HEK293 (cell line): ENCODE measurements around the gene S100A11.

Source experiments
- KLF1 ChIP-seq: fragments of 450-650 bp; formaldehyde crosslinking; IDR thresholded peaks from 2 replicates; pipeline ENCODE4 v1.5.1; 2016; ENCODE audit warnings: missing biosample characterization, missing genetic modification characterization
- PRDM2 ChIP-seq: fragments of 450-650 bp; formaldehyde crosslinking; IDR thresholded peaks from 2 replicates; pipeline ENCODE4 v1.5.1; 2016; ENCODE audit warnings: missing biosample characterization, missing genetic modification characterization, borderline replicate concordance
- TCF7L2 ChIP-seq: IDR thresholded peaks from 2 replicates; pipeline ENCODE4 v1.6.1; 2011; ENCODE audit warnings: low read depth, mild to moderate bottlenecking, inconsistent platforms, low read length, moderate library complexity, borderline replicate concordance
- WT1 ChIP-seq: fragments of 450-650 bp; formaldehyde crosslinking; IDR thresholded peaks from 2 replicates; pipeline ENCODE4 v1.5.1; 2016; ENCODE audit warnings: missing biosample characterization, missing genetic modification characterization
- ZBTB11 ChIP-seq: fragments of 450-650 bp; formaldehyde crosslinking; conservative IDR thresholded peaks from 2 replicates; pipeline ENCODE4 v1.5.1; 2016; ENCODE audit warnings: low read depth, missing biosample characterization, missing genetic modification characterization
- ZBTB26 ChIP-seq: fragments of 450-650 bp; formaldehyde crosslinking; optimal IDR thresholded peaks from 2 replicates; pipeline ENCODE3; 2016; ENCODE audit warnings: missing biosample characterization, mild to moderate bottlenecking, missing genetic modification characterization
- ZEB2 ChIP-seq: fragments of 450-650 bp; formaldehyde crosslinking; IDR thresholded peaks from 2 replicates; pipeline ENCODE4 v1.5.1; 2016; ENCODE audit warnings: missing biosample characterization, missing genetic modification characterization
- ZNF114 ChIP-seq: fragments of 450-650 bp; formaldehyde crosslinking; IDR thresholded peaks from 2 replicates; pipeline ENCODE4 v1.5.0; 2017; ENCODE audit warnings: missing biosample characterization, missing genetic modification characterization
- ZNF148 ChIP-seq: fragments of 450-650 bp; formaldehyde crosslinking; IDR thresholded peaks from 2 replicates; pipeline ENCODE4 v1.5.0; 2017; ENCODE audit warnings: missing biosample characterization, missing genetic modification characterization, borderline replicate concordance
- ZNF174 ChIP-seq: fragments of 450-650 bp; formaldehyde crosslinking; IDR thresholded peaks from 2 replicates; pipeline ENCODE4 v1.5.0; 2017; ENCODE audit warnings: missing biosample characterization, mild to moderate bottlenecking, missing genetic modification characterization
- ZNF248 ChIP-seq: fragments of 450-650 bp; formaldehyde crosslinking; IDR thresholded peaks from 2 replicates; pipeline ENCODE4 v1.5.1; 2017; ENCODE audit warnings: missing biosample characterization, missing genetic modification characterization
- ZNF292 ChIP-seq: fragments of 450-650 bp; formaldehyde crosslinking; IDR thresholded peaks from 2 replicates; pipeline ENCODE4 v1.5.1; 2016; ENCODE audit warnings: low read depth, missing biosample characterization, missing genetic modification characterization, borderline replicate concordance
- ZNF449 ChIP-seq: fragments of 450-650 bp; formaldehyde crosslinking; IDR thresholded peaks from 2 replicates; pipeline ENCODE4 v1.5.1; 2017; ENCODE audit warnings: missing biosample characterization, mild to moderate bottlenecking, missing genetic modification characterization, moderate library complexity
- ZNF510 ChIP-seq: fragments of 450-650 bp; formaldehyde crosslinking; IDR thresholded peaks from 2 replicates; pipeline ENCODE4 v1.5.1; 2018; ENCODE audit warnings: mild to moderate bottlenecking, missing genetic modification characterization, missing biosample characterization; ENCODE audit not compliant: insufficient replicate concordance
- ZNF530 ChIP-seq: fragments of 450-650 bp; formaldehyde crosslinking; IDR thresholded peaks from 2 replicates; pipeline ENCODE4 v1.5.1; 2016; ENCODE audit warnings: low read depth, missing biosample characterization, missing genetic modification characterization
- ZNF549 ChIP-seq: fragments of 450-650 bp; IDR thresholded peaks from 2 replicates; pipeline ENCODE4 v1.5.1; 2018; ENCODE audit warnings: missing biosample characterization, missing genetic modification characterization, mild to moderate bottlenecking, inconsistent platforms, moderate library complexity
- ZNF600 ChIP-seq: fragments of 450-650 bp; formaldehyde crosslinking; IDR thresholded peaks from 2 replicates; pipeline ENCODE4 v1.5.1; 2016; ENCODE audit warnings: missing biosample characterization, missing genetic modification characterization
- ZNF623 ChIP-seq: fragments of 450-650 bp; formaldehyde crosslinking; IDR thresholded peaks from 2 replicates; pipeline ENCODE4 v1.5.1; 2016; ENCODE audit warnings: missing biosample characterization, missing genetic modification characterization
- ZNF624 ChIP-seq: fragments of 450-650 bp; formaldehyde crosslinking; IDR thresholded peaks from 2 replicates; pipeline ENCODE4 v1.5.1; 2017; ENCODE audit warnings: missing biosample characterization, missing genetic modification characterization
- ZNF660 ChIP-seq: fragments of 450-650 bp; IDR thresholded peaks from 2 replicates; pipeline ENCODE4 v1.5.1; 2018; ENCODE audit warnings: missing biosample characterization, mild to moderate bottlenecking, missing genetic modification characterization
- ZNF701 ChIP-seq: fragments of 450-650 bp; formaldehyde crosslinking; IDR thresholded peaks from 2 replicates; pipeline ENCODE4 v1.5.1; 2016; ENCODE audit warnings: missing biosample characterization, missing genetic modification characterization
- ZNF785 ChIP-seq: fragments of 450-650 bp; formaldehyde crosslinking; IDR thresholded peaks from 2 replicates; pipeline ENCODE4 v1.5.1; 2016; ENCODE audit warnings: missing biosample characterization, missing genetic modification characterization

Gene S100A11

GRCh38 chr1:152036267-152037216 is at the start of gene S100A11 (continued):
- TF ChIP-seq ZNF148, result no peak
- no peak for TF ChIP-seq ZNF510 (tag by site-specific recombination)
- TF ChIP-seq ZNF785 (tag by site-specific recombination), result no peak
- TF ChIP-seq ZNF600, result peak; percentile 76; the same call in 1 of the 2 replicates
- no peak for TF ChIP-seq ZNF174 (tag by site-specific recombination)
- no peak for TF ChIP-seq ZNF623 (tag by site-specific recombination)
- peak; percentile 87 for TF ChIP-seq KLF1
- TF ChIP-seq ZNF449 (tag by site-specific recombination), result peak; percentile 24; the same call in 1 of the 2 replicates
- TF ChIP-seq ZNF701 (tag by site-specific recombination), result no peak
- peak; percentile 55 for TF ChIP-seq ZBTB11 (tag by site-specific recombination)
- no peak for TF ChIP-seq ZNF530 (tag by site-specific recombination)
- 0 out of 2 replicates have a peak, but pooled peaks have one; percentile 45 for TF ChIP-seq ZEB2 (tag by site-specific recombination)
- TF ChIP-seq TCF7L2, result no peak
- TF ChIP-seq ZNF549 (tag by site-specific recombination), result no peak
- no peak for TF ChIP-seq ZNF114
- TF ChIP-seq ZNF624 (tag by site-specific recombination), result no peak
- TF ChIP-seq ZBTB26 (tag by site-specific recombination), result peak; percentile 69
- peak; percentile 32; the same call in 1 of the 2 replicates for TF ChIP-seq ZNF660
- no peak for TF ChIP-seq ZNF248 (tag by site-specific recombination)
- TF ChIP-seq PRDM2 (tag by site-specific recombination), result no peak
- no peak for TF ChIP-seq ZNF292 (tag by site-specific recombination)
- TF ChIP-seq WT1 (tag by site-specific recombination), result peak; percentile 92
